ENCODE measurements around the gene MAPKAP1.

The MAPKAP1 gene

DNA sequence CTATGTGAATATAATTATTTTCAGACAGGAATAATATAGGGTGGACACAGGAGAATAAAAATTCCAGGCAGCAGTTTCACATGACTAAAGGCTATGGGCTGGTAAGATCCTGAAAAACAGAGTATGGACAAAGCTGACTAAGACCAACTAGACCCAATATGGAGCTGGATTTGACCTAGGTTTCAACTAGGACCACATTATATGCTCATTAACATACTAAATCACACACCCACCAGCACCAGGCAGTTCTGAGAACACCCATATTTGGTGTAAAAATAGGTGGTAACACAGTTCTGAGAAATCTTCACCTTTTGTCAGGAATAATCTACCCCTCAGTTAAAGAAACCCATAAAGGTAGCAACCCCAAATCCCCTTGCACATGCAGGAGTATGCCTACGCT is 64.7 kb downstream of the MAPKAP1 start:
- DNase-seq (ENCODE audit: low read depth in 2 of 2), result no peak

GRCh38 chr9:125639057-125639456 is 68.0 kb downstream of the MAPKAP1 start:
- no peak for DNase-seq (ENCODE audit: low read depth in 2 of 2)

DNA sequence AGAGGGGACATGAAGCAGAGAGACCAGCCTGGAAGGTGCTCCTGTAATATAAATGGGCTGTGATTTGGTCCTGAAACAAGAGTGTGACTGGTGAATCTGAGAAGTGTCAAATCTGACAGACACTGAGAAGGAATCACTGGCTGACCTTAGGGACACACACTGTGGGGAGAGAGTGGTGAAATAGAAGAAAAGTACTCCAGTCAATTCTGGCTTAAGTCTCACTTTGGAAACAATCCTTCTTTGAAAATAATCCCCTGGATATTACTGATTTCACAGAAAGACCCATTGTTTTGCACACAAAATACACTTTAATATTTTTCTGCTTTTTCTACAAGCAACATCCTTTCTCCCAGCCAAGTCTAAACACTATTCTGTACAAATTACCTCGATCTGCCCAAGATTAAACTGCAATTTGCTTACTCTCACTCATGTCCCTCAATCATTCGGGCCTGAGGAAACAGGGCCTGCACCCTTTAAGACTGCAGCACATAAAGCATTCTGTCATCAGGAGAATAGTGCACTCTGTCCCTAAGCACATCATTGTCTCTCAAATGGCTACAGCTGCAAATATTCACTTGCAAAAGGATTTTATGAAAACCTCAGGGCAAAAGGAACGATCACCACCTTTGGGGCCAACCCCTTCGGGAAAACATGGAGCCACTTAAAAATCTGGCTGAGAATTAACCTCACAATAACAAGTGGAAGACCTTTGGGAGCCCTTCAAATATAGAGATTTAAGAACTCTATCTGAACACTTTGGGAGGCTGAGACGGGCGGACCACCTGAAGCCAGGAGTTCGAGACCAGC is 68.6 kb downstream of the MAPKAP1 start:
- DNase-seq (ENCODE audit: low read depth in 2 of 2), result no peak

GRCh38 chr9:125637241-125637640 is 69.8 kb downstream of the MAPKAP1 start:
- no peak for DNase-seq (ENCODE audit: low read depth in 2 of 2)

DNA sequence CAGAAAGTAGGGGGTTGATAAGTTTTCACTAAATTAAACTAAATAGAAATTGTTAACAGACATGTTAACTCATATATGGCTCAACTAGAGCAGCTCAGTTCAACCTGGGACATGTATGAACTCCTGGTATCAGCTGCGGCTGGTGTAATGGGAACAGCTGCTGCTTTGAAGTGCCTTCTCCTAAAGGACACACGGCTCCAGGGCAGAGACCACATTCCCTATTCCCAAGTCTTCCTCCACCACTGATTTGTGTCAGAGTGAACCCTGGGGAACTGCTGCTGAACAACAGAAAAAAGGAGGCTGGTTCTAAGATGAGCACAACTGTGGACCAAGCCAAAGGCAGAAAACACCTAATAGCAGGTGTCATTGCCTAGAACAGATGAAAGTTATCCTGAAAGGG is 71.1 kb downstream of the MAPKAP1 start:
- DNase-seq (ENCODE audit: low read depth in 2 of 2), result no peak

DNA sequence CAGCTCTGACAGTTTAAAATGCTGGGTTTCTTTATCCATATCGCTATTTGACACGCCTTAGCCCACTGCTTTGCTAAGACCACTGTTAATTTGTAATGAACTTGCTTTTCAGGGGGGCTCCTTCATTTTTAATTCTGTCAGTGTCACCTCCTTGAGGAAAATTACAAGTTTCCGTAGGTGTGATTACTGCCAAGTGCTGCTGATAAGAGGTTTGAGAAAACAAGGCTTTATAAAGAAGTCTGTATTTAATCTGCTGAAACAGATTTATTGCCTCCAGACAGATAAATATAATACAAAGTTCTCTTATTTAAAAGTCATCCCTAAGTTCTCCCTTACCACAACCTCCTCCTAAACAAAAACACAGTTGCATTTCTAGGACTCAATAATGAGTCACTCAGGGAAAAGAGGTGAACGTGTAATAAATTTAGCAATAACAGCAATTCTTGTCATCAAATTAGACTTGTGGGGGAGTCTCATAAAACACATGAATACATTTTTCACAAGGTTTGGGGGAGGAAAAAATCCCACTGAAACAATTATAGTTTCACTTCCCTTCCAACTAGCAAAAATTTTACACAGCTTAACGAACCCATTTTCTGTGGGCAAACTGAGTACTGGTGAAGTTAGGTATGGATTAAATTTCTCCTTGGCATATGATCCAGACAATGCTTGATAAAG is 72.8 kb downstream of the MAPKAP1 start:
- no peak for DNase-seq (ENCODE audit: low read depth in 2 of 2)

GRCh38 chr9:125633116-125633745 is 73.8 kb downstream of the MAPKAP1 start:
- no peak for DNase-seq (ENCODE audit: low read depth in 2 of 2)

DNA sequence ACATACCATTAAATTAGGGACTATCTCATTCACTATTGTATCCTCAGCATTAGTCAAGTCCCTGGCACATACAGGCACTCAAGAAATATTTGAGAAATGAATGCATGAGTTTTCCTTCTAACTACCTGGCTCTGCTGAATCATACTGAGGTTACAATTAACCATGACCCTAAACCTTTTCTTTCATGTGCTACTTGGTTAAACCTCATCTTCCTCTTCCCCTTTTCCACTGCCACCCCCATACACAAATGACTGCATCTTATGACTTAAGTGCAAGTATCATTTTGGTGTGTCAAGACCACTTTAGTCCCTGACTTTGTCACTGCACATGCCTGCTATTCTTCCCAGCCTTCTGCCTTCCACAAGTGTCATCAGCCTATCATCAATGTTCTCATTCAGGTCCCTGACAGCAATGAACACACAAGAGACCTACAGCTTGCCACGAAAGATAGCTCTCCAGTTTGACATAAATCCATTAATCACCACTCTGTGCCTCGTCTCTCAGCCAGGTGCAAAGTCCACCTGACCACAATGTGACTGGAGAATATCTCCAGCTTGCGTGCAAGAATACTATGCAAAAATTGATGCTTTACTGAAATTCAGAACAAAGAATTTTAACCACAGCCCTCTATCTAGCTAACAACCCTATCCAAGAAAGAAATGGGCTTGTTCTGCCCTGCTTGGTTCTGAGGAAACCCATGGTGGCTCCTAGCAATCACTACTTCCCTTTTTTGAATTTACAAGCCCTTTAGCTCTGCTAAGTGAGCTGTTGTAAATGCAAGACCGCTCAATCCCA is 74.5 kb downstream of the MAPKAP1 start:
- no peak for DNase-seq (ENCODE audit: low read depth in 2 of 2)

- DNase-seq (ENCODE audit: low read depth in 2 of 2), result no peak
Measured at GRCh38 chr9:125631391-125632085, 75.5 kb downstream of the MAPKAP1 start.

- DNase-seq (ENCODE audit: low read depth in 2 of 2), result no peak
Measured at GRCh38 chr9:125630436-125630835, 76.6 kb downstream of the MAPKAP1 start.

GRCh38 chr9:125629446-125629845 is 77.6 kb downstream of the MAPKAP1 start:
- no peak for DNase-seq (ENCODE audit: low read depth in 2 of 2)

DNA sequence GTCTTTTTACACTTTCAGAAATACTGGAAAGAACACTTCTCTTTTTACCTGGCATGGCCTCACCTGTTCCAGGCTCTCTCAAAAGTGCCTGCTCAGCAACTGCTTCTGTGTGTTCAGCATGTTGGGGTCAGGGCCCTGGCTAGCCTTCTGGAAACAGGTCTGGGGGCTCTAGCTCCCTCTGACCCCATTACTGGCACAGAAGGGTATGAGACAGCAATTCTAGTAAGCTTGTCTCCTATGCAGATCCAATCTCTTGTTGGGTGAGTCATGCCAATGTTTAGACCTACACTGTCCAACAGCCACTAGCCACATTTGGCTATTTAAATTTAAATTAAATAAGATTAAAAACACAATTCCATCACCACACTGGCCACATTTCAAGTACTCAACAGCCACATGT is 80.8 kb downstream of the MAPKAP1 start:
- DNase-seq (ENCODE audit: low read depth in 2 of 2), result no peak

GRCh38 chr9:125621170-125621569 is 85.8 kb downstream of the MAPKAP1 start:
- no peak for DNase-seq (ENCODE audit: low read depth in 2 of 2)

GRCh38 chr9:125620216-125620615 is 86.8 kb downstream of the MAPKAP1 start:
- no peak for DNase-seq (ENCODE audit: low read depth in 2 of 2)

GRCh38 chr9:125617087-125617486 is 89.9 kb downstream of the MAPKAP1 start:
- DNase-seq (ENCODE audit: low read depth in 2 of 2), result no peak

- no peak for DNase-seq (ENCODE audit: low read depth in 2 of 2)
Measured at GRCh38 chr9:125613141-125613540, 93.9 kb downstream of the MAPKAP1 start.

- DNase-seq (ENCODE audit: low read depth in 2 of 2), result no peak
Measured at GRCh38 chr9:125612616-125613015, 94.4 kb downstream of the MAPKAP1 start.

GRCh38 chr9:125611121-125611765 is 95.8 kb downstream of the MAPKAP1 start:
- no peak for DNase-seq (ENCODE audit: low read depth in 2 of 2)

- no peak for DNase-seq (ENCODE audit: low read depth in 2 of 2)
Measured at GRCh38 chr9:125609744-125610143, 97.3 kb downstream of the MAPKAP1 start.

DNA sequence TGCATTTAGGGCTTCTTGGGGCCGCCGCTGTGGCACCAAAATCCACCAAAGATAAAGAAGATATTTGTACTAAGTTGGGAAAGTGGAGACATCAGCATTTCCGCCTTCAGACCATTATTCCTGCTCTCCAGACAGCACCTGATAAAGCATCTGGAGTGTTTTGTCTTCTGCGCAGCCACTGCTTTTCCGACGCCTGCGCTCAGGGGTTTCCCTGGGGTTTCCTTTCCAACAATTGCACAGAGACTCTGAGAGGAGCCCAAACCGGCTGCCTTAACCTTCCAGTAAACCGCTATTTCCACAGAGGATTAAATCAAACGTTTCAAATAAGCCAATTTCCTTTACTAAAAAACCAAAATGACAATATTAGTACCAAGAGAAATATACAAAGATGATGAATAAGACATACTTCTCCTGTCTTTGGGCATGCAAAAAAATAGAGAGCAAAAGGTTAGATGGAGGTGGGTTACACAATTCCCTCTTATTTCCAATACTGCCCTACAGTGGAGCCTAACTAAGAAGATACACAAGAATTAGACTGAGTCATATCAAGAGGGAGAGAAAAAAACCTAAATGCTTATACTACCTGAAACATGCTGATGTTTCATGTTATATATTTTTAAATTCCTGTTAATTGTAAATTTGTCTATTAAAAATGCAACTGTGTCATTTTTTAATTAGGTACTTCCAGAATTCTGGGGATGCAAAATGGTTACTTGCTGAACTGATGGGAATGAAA is 98.4 kb downstream of the MAPKAP1 start:
- DNase-seq (ENCODE audit: low read depth in 2 of 2), result no peak

Measured in stimulated activated CD8-positive, alpha-beta memory T cell treated with anti-CD3 and anti-CD28 coated beads, Interleukin-2, amount 100 ng/mL, for 1 hour (primary cell).